ENCODE measurements around the gene ARFGAP3.

Gene ARFGAP3, protein sequence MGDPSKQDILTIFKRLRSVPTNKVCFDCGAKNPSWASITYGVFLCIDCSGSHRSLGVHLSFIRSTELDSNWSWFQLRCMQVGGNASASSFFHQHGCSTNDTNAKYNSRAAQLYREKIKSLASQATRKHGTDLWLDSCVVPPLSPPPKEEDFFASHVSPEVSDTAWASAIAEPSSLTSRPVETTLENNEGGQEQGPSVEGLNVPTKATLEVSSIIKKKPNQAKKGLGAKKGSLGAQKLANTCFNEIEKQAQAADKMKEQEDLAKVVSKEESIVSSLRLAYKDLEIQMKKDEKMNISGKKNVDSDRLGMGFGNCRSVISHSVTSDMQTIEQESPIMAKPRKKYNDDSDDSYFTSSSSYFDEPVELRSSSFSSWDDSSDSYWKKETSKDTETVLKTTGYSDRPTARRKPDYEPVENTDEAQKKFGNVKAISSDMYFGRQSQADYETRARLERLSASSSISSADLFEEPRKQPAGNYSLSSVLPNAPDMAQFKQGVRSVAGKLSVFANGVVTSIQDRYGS

DNA sequence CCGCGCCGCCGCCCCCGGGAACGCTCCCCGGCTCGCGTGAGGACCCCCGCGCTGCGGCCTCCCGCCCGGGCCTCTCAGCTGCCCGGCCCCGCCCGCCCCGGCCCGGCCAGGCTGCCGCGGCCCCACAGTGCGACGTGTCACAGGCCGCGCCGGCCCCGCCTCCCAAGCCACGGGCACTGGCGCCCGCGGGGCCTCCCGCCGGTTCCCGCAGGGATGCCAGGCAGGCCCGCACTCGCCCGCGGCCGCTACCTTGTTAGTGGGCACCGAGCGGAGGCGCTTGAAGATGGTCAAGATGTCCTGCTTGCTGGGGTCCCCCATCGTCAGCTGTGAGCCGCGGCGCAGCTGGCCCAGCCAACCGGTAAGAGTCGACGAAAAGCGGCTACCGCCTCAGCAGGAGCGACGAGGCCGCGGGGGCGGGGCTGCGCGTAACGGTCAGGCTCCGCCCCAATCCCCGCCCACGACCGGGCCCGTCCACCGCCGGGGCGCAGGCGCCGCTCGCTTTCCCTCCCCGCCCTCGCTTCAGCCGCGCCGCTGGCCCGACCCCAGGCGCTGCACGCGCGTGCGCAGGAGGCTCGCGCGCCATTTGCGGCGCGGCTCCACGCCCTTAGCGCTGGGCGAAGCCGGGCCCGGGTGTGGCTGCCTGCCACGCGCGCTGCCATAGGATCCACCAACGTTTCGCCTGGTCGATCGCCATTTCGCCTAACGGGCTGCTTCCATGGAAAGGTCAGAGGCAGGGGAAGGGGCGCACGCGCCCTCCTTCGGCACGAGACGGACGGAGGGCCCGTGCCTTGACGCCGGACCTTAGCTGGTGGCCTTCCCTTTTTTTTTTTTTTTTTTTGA lies at the start of gene ARFGAP3:
TSS of gene ARFGAP3 (minus strand) at position 409 of the 840 bp plus-strand sequence. CDS start at position 318, 91 bp downstream.
- peak; percentile 79 for DNase-seq (ENCODE audit: low read depth)

DNA sequence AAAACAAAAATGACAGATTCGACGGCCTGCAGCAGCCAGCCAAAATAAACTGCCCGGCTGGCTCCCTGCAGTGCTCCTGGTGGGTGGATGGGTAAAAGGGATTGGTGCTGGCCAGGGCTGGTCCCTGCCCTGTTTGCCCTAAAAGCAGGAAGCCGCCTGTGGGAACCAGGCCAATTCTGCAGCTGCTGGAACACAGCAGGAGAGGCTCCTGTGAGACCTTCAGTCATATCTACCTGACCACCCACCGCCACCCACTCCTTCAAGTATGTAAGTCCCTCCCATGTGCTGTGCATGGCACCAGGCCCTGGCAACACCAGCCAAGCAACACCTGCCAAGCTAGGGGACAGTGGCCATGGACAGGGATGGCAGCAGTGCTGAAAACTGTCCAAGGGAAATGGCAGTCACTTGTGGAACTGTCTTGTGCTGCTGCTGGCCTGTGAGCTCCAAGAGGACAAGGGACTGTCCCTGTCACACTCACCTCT lies 48.7 kb upstream of the ARFGAP3 start:
- DNase-seq (ENCODE audit: low read depth), result no peak

DNA sequence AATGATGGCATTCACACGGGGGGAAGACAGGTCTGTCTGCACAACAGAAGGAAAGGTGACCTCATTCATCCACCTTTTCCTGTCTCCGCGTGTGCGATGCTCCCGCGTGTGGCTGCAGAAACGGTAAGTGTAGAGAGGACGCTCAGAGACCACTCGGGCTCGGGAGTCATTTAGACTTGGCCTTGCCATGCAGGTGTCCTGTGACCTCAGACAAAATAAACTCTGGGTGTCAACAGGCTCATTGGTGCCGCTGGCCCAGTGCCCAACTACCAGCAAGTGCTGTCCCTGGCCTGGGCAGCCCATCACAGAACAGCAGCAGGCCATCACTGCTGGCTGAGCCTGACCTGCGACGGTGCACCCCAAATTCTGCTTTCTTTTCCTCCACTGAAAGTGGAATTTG lies 48.1 kb upstream of the ARFGAP3 start:
- no peak for DNase-seq (ENCODE audit: low read depth)

DNA sequence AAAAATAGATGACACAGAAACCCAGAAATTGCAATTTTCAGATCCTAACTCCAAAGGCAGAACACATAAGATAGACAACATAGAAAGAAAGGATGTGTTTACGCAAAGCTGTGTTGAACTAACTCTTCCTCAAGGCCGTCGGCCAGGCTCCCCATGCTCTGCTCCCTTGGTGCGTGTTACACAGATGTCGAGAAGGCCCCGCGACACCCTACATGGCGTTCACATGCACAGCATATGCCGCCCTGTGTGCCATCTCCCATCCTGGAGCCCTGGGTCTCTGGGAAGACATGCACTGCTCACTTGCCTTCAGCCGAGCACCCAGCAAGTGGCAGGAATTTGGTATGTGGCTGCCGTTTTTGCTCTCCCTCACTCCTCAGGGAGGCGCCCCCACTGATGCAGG lies 47.0 kb upstream of the ARFGAP3 start:
- no peak for DNase-seq (ENCODE audit: low read depth)

DNA sequence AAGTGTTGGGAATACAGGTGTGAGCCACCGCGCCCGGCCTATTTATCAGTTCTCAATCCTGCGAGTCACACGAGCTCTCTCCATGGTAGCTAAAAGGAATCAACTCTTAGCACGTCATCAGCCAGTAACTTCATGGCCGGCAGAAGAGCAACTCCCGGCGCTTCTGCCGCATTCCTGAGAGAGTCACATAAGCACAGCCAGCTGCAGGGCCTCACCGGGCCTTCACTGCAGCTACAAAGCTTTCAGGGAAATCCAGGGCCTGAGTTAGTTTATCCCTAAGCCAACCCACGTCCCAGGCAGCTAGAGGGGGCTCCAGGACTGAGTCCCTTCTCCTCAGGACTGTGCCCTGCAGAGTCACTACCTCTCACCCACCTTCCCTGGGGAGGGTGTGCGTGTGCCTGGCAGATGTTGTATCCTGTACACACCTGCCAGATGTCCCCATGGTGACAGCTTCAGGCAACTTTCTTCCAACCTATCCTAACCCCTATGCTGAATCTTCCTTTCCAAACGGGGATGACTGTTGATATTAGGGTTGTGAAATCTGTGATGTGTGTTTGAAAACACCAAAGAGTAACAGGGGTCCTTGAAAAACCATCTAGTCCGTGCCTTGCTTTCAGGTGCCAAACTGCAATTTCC lies 45.9 kb upstream of the ARFGAP3 start:
- DNase-seq (ENCODE audit: low read depth), result no peak

DNA sequence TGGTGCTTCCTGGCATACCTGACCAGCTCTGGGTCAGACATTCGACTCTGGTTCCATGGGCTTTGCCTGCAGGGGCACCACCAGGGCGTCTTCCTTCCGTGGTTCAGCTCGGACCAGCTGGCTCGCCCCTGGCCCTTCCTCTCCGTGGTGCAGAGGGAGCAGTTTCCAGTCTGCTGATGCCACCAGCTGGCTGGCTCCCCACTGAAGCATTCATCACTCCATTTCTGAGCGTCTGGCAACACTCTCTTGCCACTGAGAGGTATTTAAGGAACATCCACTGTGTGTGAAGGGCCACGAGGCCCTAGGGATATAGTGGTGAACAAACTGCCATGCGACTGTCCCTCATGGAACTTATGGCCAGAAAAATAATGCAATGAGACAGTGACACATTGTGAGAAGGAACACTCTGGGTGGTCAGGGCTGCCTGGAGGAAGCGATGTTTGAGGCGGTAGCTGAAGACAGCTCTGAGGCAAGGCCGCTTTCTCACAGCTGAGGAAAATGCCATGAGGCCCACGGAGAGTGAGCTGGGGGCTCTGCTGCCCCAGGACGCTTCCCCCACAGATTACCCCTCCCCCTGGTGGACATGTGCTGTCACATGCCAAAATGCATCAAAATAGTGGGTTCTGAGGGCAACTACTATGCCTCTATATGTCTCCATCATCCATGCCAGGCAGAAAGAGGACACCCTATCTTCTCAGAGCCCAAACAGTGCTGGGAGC lies 44.9 kb upstream of the ARFGAP3 start:
- DNase-seq (ENCODE audit: low read depth), result no peak

DNA sequence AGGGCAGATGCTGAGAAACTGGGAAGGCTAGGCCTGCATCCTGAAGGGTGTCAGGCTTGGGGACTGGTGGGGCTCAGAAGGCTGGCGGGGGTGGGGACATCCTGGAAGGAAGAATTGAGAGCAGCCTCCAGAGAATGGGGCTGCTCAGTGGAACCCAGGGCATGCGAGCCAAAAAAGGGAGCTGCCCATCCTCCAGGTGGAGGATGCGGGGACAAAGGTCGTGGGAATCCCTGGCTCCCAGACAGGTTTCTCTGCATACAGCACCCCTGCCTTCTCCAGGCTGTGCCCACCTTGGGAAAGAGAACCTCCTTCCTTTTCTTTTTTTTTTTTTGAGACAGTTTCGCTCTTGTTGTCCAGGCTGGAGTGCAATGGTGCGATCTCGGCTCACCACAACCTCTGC lies 40.9 kb upstream of the ARFGAP3 start:
- no peak for DNase-seq (ENCODE audit: low read depth)

DNA sequence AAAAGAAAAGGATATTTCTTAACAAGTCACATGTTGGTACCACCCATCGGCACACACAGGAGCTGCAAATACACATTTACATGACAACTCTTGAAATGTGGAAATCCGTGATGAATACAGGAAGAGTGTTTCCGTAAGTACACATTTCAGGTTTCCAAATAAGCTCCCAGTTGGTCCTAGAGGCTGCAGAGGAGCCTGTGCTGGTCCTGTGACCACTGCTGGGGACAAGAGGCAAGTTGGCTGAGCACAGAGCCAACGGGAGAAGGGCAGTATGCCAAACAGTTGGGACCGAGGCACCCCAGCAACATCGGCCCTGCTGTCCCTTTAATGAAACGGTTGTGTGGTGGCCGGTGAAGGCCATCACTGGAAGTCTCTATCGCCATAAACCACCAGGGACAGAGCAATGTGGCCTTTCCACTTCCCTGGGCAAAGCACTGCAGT lies 38.5 kb upstream of the ARFGAP3 start:
- no peak for DNase-seq (ENCODE audit: low read depth)

DNA sequence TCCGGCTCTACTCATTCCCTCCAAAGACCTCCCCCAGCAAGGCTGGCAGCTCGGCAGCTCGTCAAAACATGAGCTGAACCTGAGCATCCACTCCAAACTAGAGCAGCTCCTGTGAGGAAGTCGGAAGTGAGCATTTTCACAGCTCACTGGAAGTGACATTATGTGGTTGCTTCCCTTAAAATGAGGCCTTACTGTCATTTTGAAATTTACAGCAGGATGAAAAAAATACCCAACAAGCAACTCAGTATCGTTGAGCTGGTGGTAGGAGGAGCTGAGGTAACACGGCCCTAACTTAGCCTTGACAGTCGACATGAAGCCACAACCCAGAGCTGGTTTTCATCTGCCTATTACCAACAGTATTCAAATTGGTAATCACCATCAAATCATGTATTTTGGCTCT lies 38.0 kb upstream of the ARFGAP3 start:
- DNase-seq (ENCODE audit: low read depth), result no peak

DNA sequence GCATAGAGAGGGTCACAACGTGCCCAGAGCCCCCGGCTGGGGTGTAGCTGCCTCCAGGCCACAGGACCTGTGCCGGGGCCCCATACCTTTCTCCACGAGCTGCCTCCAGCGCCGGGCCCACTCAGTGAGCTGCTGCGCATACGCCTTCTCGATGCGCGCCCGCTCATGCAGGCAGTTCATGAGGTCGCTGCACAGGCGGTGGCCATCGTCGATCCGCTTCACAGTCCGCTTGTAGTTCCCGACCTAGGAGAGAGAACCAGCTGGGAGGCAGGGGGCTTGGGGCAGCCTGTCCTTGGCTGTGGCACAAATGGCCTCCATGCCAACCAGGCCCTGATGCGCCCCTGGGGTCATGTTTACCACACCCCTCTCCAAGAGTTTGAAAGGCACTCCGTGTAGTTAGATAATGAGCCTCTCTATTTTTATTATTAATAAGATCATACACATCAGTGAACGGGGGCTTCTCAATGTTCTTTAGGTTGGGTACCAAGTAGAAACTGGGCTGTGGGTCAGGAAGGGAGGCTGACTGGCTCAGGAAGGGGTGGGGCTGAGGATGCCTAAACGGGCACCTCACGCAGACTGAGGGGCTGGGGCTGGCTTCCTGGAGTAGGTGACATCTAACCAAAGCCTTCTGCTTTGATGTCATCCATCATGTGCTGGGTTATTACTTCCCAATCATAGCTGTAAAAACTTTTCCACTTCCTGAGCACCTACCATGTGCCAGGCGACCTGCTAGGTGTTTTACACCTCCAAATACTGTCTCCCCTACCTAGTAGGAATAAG lies 36.5 kb upstream of the ARFGAP3 start:
- DNase-seq (ENCODE audit: low read depth), result no peak

DNA sequence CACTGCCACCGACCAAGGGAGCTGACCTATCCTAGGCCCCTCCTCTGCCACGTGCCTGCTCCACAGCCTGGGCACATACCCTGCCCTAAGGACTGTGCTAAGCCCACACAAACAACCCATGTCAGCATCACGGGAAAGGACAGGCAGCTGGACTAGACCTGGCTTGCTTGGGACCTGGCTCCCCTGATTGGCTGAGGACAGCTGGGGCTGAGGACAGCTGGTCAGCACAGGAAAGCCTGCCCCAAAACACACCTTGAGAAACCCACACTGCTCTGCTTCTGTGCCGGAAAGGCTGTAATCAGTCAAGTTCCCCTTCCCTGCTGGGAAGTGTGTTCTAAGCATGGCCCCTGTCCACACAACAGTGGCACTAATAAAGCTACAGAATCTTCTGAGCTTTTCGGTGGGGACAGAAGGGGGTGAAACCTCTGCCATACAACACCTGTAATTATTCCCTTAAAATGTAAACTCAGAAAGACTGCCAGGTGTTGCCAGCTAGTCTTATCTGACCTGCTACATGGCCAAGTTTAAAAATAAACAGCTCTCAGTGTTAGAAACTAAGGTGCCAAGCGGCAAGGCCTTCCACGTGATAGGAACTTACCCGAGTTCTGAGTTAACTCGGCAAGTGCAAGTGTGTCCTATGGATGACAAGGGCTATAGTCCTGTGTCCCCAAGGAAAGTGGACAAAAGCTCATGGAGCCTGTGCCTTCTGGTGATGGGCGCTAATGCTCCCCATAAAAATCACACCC lies 35.7 kb upstream of the ARFGAP3 start:
- no peak for DNase-seq (ENCODE audit: low read depth)

DNA sequence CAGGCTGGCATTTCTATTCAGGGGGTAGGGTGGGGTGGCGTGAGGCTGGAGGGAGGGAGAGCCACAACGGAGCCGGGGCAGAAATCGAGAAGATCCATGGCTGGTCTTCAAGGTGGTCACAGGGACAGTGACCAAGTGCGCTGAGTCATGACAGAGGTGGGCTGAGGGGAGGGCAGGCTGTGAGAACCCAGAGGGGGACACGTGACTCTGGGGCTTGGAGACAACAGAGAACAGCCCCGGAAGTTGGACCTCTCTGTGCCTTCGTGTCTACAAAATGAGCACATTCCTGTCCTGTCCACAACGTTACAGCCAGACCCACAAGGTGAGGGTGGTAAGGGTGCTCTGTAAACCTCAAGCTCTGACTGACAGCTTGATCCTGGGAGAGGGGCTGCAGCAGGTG lies 35.1 kb upstream of the ARFGAP3 start:
- no peak for DNase-seq (ENCODE audit: low read depth)

DNA sequence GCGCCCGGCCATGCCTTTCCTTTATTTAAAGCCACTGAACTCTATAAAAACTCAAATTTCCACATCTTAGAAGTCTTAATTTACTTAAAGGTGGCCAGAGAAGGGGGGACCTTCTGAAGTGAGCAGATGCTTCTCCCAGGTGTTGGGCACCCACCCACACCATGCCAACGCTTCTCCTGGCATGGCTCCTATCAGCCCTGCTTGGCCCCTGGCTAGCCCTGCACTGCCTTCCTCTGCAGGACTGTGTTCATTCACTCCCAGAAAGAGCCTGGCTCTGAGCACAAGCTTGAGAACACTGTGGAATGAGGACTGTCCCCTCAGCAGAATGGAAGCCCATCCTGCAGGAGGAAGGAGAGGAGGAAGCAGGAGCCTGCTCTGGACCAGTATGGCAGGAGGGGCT lies 34.6 kb upstream of the ARFGAP3 start:
- no peak for DNase-seq (ENCODE audit: low read depth)

DNA sequence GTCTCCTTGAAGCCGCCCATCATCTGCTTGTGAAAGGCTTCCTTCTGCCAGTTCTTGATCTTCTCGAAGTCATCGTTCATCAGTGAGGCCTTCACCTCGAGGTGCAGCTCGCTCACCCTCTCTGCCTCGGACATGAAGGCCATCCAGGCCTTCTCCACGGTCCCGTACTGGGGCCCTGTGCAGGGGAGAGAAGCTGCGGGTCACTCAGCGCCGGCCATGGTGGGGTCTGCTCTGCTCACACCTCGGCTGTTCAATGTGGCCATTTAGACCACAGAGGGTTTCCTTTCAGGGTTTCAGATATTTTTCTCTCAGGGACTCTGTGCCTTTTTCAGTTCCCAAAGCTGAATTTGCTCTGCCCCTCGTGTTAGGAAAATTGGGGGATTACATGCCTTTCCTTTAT lies 33.9 kb upstream of the ARFGAP3 start:
- DNase-seq (ENCODE audit: low read depth), result no peak

DNA sequence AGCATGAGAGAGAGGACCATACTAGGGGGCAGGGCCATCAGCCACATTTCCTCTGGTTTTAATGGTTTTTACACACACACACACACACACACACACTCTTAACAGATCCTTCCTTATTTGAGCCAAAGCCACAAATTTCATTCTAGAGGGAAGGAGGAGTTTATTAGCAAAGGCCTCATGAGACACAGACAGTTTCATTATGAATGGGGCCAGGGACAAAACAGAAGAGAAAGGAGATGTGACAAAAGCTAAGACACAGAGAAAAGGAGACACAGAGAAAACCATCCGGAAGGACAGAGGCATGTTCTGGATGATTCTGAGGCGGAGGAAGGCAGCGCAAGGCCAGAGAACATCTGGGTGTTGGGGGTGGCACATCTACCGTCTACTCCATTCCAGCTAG lies 32.2 kb upstream of the ARFGAP3 start:
- DNase-seq (ENCODE audit: low read depth), result no peak

DNA sequence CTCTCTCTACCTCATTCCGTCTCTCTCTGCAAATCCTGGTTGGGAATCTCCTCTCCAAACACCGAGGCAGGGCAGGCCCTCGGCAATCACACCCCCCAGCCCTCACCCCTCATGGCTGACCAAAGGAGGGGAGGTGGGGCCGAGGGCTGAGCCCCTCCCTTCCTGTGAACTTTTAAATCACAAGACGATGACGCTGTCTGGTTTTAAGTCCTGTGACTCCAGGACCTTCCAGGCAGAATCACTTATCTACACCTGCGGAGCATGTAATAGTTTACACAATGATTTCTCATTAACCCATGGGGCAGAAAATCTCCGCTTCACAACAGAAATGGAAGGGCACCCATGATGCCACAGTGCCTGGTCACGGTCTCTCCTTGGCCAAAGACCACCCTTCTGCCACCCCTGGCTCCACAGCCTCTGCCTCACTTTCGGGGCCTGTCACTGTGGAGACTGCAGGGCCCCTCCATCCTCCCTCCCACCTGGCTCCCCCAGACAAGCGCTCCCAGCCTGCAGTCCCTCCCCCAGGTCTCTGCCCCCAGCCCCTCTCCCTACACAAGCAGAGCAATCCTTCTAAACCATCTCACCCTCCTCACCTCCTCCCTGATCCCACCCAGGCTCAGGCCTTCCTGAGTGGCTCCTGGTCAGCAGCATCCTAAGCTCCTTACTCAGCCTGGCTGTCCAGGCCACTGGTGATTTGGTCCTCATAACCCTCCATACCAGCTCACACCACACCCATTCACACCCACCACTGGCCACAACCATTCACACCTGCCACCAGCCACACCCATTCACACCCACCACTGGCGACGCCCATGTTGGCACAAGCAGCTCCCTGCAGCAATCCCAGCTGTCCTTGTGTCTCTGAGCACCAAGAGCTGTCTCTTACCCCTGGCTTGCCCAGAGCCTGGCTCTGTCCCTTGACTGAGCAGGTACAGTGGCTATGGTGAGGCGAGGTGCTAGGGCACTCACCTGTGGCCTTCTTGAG lies 30.7 kb upstream of the ARFGAP3 start:
- no peak for DNase-seq (ENCODE audit: low read depth)

DNA sequence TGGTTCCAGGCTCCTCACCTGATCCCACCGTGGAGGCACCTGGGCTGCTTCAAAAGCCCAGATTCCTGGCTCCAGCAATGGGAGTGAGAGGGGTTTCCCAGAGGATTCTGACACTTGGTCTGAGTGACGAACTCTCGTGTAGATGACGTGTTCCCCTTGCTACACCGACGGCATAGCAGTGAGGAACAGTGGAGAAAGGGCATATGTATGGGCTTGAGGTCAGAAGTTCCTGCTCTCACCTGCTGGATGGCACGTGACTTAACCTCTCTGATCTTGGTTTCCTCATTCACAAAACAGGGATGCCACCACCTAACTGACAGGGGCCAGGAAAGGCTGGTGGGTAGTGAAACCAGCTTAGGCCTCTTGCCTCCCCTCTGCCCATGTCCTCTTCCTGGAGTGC lies 30.0 kb upstream of the ARFGAP3 start:
- DNase-seq (ENCODE audit: low read depth), result no peak

DNA sequence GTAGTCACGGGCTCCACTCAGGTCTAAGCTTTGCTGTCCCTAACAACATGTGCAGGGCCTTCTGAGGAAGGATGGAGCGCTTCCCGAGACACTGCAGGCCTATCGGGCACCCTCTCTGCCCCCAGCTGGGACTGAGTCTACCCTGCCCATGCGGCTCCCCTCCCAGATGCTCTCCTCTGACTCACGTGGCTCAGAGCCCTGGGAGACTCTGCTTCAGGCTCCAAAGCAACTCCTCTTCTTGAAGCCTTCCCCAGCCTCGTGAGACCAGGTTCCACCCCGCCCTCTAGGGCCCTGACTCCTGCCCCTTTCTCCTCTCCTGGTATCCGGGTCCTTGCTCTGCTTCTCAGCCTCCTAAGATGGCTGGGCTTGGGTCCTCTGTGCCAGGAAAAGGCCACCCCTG lies 28.4 kb upstream of the ARFGAP3 start:
- no peak for DNase-seq (ENCODE audit: low read depth)
